GM19238 (cell line): ENCODE measurements around the gene B3GNT2.

ENCODE experiments used
- DNase-seq: peaks from one replicate; pipeline ENCODE4 v3.0.0; 2011; ENCODE audit warnings: low spot score; ENCODE audit not compliant: insufficient read length

The B3GNT2 gene

GRCh38 chr2:62204998-62205496, 9.1 kb downstream of the B3GNT2 start:
- no peak for DNase-seq

- DNase-seq = no peak
Measured at GRCh38 chr2:62205554-62205953, 9.6 kb downstream of the B3GNT2 start.

GRCh38 chr2:62206024-62206423, 10.1 kb downstream of the B3GNT2 start:
- no peak for DNase-seq

GRCh38 chr2:62207491-62207890, 11.6 kb downstream of the B3GNT2 start:
- no peak for DNase-seq

- no peak for DNase-seq
Measured at GRCh38 chr2:62208074-62208757, 12.3 kb downstream of the B3GNT2 start.

- no peak for DNase-seq
Measured at GRCh38 chr2:62208758-62209114, 12.8 kb downstream of the B3GNT2 start.

- DNase-seq = no peak
Measured at GRCh38 chr2:62209427-62209991, 13.6 kb downstream of the B3GNT2 start.

GRCh38 chr2:62215306-62216064, 19.6 kb downstream of the B3GNT2 start:
- DNase-seq = no peak

- DNase-seq = no peak
Measured at GRCh38 chr2:62216113-62216512, 20.2 kb downstream of the B3GNT2 start.

GRCh38 chr2:62216616-62217015, 20.7 kb downstream of the B3GNT2 start:
- no peak for DNase-seq

- no peak for DNase-seq
Measured at GRCh38 chr2:62217421-62217820, 21.5 kb downstream of the B3GNT2 start.

GRCh38 chr2:62217970-62218369, 22.1 kb downstream of the B3GNT2 start:
- no peak for DNase-seq

- DNase-seq = no peak
Measured at GRCh38 chr2:62219407-62220159, 23.7 kb downstream of the B3GNT2 start.

GRCh38 chr2:62221141-62221540, 25.2 kb downstream of the B3GNT2 start:
- DNase-seq = no peak

- DNase-seq = no peak
Measured at GRCh38 chr2:62222171-62222570, 26.3 kb downstream of the B3GNT2 start.

GRCh38 chr2:62222674-62223073, 26.8 kb downstream of the B3GNT2 start:
- DNase-seq = no peak

GRCh38 chr2:62224976-62225375, 29.1 kb downstream of the B3GNT2 start:
- no peak for DNase-seq

GRCh38 chr2:62227386-62228075, 31.6 kb downstream of the B3GNT2 start:
- no peak for DNase-seq

- no peak for DNase-seq
Measured at GRCh38 chr2:62229082-62229605, 33.2 kb downstream of the B3GNT2 start.

GRCh38 chr2:62231541-62231940, 35.6 kb downstream of the B3GNT2 start:
- no peak for DNase-seq
